Chondrocyte (in vitro differentiated cells): Measurements from ENCODE around the gene USF3. TPM values are rescaled to one million over a fixed set of nuclear protein-coding genes. Genes with fewer than 3 reads are reported as not detected.

Experiments used
- DNase-seq: peaks from one replicate; pipeline ENCODE4 v3.0.0; 2021; ENCODE audit warnings: mixed read lengths, low spot score
- H3K27ac Mint-ChIP-seq: one replicate; pipeline ENCODE4 v1.8.0; 2021; ENCODE audit warnings: mild to moderate bottlenecking, moderate library complexity, mixed read lengths; ENCODE audit not compliant: unreplicated experiment
- H3K27me3 Mint-ChIP-seq: 2 replicates; pipeline ENCODE4 v1.8.0; 2021; ENCODE audit warnings: low read depth, mixed read lengths
- H3K36me3 Mint-ChIP-seq: 2 replicates; pipeline ENCODE4 v1.8.0; 2021; ENCODE audit warnings: low read depth, mixed read lengths
- H3K4me1 Mint-ChIP-seq: 2 replicates; pipeline ENCODE4 v1.8.0; 2021; ENCODE audit warnings: low read depth, mild to moderate bottlenecking, mixed read lengths
- H3K4me3 Mint-ChIP-seq: one replicate; pipeline ENCODE4 v1.8.0; 2021; ENCODE audit warnings: mild to moderate bottlenecking, moderate library complexity, mixed read lengths; ENCODE audit not compliant: unreplicated experiment
- H3K9me3 Mint-ChIP-seq: 2 replicates; pipeline ENCODE4 v1.8.0; 2021; ENCODE audit warnings: low read depth, mixed read lengths
- CTCF ChIP-seq: fragments of 200-600 bp; sonication (generic); IDR thresholded peaks from 2 replicates; pipeline ENCODE4 v1.5.0; 2021; ENCODE audit warnings: antibody characterized with exemption, mild to moderate bottlenecking, moderate library complexity
- total RNA-seq: library from RNA; stranded (reverse); gene quantifications from 3 replicates; pipeline ENCODE4 v1.2.1, GENCODE V29; 2021

USF3 gene
- total RNA-seq, 1 donor from 2014 or later: 9.0 TPM

DNA sequence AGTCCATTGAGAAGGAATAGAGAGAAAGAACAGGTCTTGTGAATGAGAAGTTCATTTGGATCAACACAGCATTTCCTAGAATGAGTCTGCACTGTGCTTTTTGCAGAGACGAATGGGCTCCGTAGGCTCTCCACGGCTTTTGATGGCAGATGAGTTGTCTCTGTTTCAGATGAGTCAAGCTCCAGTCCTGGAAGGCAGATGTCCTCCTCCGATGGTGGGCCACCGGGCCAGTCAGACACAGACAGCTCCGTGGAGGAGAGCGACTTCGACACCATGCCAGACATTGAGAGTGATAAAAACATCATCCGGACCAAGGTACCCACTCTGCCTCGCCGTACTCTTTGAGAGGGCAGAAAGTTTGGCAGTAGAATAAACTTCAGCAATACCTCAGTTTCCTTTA lies 93.6 kb downstream of the USF3 start:
- Mint-ChIP-seq H3K27me3 (peaks cover 8% of the 10 kb centered on the region), H3K4me1 (no peaks in the 10 kb centered on the region), H3K4me3 (no peak overlapping the region), H3K36me3 (no peaks in the 10 kb centered on the region), H3K27ac (no peak overlapping the region), H3K9me3 (no peaks in the 10 kb centered on the region)
- DNase-seq: no peak
- no peak for TF ChIP-seq CTCF

GRCh38 chr3:113602256-113602655 lies 94.2 kb downstream of the USF3 start:
- no peak overlapping the region for H3K4me3 Mint-ChIP-seq
- DNase-seq: no peak
- peaks cover 8% of the 10 kb centered on the region for H3K27me3 Mint-ChIP-seq
- no peak overlapping the region for H3K27ac Mint-ChIP-seq
- no peaks in the 10 kb centered on the region for H3K36me3 Mint-ChIP-seq
- TF ChIP-seq CTCF: no peak
- H3K9me3 Mint-ChIP-seq: no peaks in the 10 kb centered on the region
- H3K4me1 Mint-ChIP-seq: no peaks in the 10 kb centered on the region

DNA sequence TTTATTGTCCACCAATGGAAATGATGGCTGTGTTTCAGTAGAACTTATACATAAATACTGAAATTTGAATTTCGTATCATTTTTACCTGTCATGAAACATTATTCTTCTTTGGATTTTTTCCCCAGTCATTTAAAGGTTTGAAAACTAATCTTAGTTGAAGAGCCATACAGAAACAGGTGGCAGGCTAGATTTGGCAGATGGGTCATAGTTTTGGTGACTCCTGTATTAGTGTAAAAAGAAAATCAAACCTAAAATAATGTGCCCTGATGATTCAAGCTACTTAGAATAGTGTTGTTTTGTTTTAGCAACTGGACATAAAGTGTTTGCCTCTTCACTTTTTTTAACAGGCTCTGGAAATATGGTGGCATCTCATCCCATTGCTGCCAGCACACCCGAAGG lies 95.2 kb downstream of the USF3 start:
- Mint-ChIP-seq H3K27ac (no peak overlapping the region), H3K9me3 (no peaks in the 10 kb centered on the region), H3K36me3 (no peaks in the 10 kb centered on the region), H3K27me3 (peaks cover 8% of the 10 kb centered on the region), H3K4me1 (no peaks in the 10 kb centered on the region), H3K4me3 (no peak overlapping the region)
- no peak for DNase-seq
- no peak for TF ChIP-seq CTCF

DNA sequence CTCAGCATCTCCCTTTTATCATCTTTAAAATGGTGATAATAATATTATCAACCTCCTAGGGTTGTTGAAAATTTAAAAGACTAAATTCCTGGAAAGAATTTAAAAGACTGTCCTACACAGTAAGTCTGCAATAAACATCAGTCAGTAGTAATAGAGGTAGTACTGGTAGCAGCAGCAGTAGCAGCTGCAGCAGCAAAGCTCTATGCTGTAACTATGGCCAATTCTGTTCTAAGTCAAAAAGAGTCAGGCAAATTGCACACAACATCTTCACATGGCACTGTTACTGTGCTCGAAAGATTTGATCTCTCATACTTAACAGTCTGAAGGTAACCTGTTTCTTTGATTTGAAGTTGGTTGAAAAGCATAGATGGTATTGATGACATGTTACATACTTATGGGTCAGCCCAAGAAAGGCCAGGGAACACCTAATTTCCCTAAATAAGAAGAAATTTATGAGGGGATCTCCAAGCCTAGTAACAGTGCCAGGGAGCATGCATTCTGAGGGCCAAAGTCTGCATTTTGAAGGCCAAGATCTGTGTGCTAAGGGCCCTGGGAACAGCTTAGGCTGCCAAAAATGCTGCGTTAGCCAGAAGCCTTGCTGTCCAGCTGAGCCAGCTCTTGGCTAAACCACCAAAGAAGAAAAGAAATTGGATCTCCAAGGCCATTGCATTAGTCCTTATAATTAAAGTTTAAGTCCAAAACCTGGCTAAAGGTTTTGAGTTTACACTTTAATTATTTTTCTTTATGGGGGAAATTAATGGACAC lies 95.8 kb downstream of the USF3 start:
- DNase-seq: no peak
- no peaks in the 10 kb centered on the region for H3K36me3 Mint-ChIP-seq
- no peak overlapping the region for H3K27ac Mint-ChIP-seq
- TF ChIP-seq CTCF: no peak
- no peak overlapping the region for H3K4me3 Mint-ChIP-seq
- H3K27me3 Mint-ChIP-seq: peaks cover 8% of the 10 kb centered on the region
- no peaks in the 10 kb centered on the region for H3K9me3 Mint-ChIP-seq
- H3K4me1 Mint-ChIP-seq: peaks cover 3% of the 10 kb centered on the region

Other genes starting within 250 kb of the USF3 start
- gene SPICE1, start 181.5 kb downstream of the USF3 start, total RNA-seq: 8.8 to 19.5 TPM (median 9.3 TPM) in 3 replicates
- gene SIDT1, start 164.1 kb downstream of the USF3 start, total RNA-seq: not detected in 3 replicates
- gene NAA50, start 49.6 kb upstream of the USF3 start, total RNA-seq: 71.8 to 74.7 TPM (median 72.8 TPM) in 3 replicates
- 63.1 to 85.7 TPM (median 65.4 TPM) in 3 replicates for gene ATP6V1A, start 50.4 kb upstream of the USF3 start, total RNA-seq
- gene GRAMD1C, start 142.1 kb upstream of the USF3 start, total RNA-seq: 1.2 to 2.3 TPM (median 1.6 TPM) in 3 replicates